ENCODE measurements around the gene VWA5B1.

The VWA5B1 gene

GRCh38 chr1:20390589-20391331 lies 100.1 kb downstream of the VWA5B1 start:
- no peak for DNase-seq (ENCODE audit: low spot score)

GRCh38 chr1:20395255-20395654 lies 104.6 kb downstream of the VWA5B1 start:
- no peak for DNase-seq (ENCODE audit: low spot score)

DNA sequence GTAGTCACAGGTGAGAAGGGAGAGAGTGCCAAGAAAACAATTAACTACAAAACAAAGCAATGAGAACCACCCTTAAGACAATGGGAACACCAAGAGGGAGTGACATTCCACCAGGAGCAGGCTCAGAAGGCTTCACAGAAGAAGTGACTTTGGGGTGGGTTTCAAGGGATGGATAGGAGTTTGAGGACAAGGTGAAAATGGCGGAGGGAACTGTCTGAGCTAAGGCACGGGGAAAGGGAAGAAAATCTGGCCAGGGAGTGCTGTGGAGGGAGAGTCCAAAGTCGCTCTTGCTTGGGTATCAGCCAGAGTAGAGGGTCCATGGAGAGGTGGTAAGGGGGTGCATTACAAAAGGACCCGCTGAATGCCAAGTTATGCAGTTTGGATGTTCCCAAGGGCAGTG lies 108.1 kb downstream of the VWA5B1 start:
- no peak for DNase-seq (ENCODE audit: low spot score)

DNA sequence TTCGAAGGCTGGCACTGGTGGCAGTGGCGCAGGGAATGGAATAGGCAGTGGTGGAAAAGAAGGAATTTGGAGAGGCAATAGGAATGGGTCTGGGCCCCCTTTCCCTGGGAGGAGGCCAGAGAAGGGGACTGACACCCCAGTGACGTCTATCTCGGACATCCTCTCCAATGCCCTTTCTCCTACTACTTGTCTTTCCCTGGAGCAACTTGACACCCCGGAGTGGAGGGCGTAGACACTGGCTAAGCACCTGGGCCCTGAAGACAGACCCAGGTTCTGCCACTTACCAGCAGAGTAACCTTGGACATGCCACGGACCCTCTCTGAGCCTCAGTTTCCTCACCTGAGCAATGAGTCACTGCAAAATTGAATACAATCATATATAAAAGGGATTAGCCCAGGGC lies 108.5 kb downstream of the VWA5B1 start:
- DNase-seq (ENCODE audit: low spot score) = no peak

GRCh38 chr1:20399606-20400180 lies 109.0 kb downstream of the VWA5B1 start:
- no peak for DNase-seq (ENCODE audit: low spot score)

DNA sequence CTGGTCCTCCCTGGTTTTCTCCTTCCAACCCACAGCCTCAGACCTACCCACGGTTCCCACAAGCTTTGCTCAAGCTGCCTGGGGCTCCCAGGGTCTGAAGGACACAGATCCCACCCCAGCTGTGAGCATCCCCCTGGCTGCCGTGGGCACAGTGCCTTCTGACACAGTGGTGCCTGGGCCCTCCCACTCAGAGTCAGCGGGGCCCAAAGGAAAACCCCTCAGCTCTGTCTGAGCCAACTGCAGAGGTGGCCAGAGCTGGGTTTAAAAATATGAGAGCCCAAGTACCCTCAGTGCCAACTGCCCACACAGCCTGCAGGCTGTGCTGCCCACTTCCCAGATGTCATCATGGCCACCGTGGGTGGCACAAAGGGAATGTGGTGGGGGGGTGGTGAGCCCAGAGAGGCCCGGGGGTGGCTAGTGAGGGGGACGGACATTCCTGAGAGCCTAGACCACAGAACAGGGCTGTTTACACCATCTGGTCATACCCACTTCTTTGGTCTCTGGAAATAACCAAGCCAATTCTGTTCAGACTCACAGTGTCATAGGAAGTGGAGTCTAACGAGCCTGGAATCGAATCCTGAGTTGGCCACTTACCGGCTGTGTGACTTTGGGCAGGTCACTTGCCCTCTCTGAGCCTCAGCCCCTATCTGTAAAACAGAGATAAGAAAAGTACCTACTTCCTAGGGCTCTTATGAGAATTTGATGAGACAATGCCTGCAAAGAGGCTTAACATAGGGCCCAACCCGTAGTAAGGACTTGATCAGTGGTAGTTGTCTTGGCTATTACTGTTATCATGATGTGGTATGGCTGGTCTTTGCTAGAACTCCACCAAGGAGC lies 109.9 kb downstream of the VWA5B1 start:
- no peak for DNase-seq (ENCODE audit: low spot score)

- no peak for DNase-seq (ENCODE audit: low spot score)
Measured at GRCh38 chr1:20401405-20402010, 110.8 kb downstream of the VWA5B1 start.

DNA sequence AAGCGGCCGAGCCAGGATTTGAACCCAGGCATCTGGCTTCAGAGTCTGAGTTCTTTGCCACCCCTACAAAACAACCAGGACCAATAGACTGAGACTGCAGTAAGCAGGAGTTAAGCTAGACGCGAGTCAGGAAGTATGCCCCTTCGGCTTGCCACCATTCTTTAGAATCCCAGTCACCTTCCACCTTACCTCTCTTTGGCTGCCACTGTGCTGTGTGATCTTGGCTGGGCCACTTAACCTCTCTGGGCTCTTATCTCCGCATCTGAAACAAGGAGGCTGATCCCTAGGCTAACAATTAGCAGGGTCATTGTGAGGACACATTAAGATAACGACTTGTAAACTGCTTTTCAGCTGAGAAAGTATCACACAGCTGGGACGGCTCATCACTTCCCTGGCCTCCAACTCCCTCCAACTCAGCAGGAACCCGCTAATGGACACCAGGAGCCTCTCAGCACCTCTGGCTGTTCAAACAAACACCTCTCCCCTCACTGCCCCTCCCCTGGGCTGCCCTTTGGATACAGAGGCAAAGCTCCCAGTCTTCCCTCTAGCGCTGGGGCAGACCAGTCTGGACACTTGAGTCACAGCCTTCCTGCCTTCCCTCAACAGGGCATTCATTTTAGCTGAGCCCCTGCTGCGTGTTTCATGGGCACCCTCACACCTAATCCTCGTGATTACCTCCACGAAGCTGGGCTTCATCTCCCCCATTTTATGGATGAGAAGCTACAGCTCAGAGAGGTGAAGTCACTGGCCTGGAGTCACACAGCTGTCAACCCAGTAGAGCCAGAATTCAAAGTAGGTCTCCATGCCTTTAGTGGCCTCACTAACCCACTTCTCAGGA lies 112.1 kb downstream of the VWA5B1 start:
- DNase-seq (ENCODE audit: low spot score) = no peak

DNA sequence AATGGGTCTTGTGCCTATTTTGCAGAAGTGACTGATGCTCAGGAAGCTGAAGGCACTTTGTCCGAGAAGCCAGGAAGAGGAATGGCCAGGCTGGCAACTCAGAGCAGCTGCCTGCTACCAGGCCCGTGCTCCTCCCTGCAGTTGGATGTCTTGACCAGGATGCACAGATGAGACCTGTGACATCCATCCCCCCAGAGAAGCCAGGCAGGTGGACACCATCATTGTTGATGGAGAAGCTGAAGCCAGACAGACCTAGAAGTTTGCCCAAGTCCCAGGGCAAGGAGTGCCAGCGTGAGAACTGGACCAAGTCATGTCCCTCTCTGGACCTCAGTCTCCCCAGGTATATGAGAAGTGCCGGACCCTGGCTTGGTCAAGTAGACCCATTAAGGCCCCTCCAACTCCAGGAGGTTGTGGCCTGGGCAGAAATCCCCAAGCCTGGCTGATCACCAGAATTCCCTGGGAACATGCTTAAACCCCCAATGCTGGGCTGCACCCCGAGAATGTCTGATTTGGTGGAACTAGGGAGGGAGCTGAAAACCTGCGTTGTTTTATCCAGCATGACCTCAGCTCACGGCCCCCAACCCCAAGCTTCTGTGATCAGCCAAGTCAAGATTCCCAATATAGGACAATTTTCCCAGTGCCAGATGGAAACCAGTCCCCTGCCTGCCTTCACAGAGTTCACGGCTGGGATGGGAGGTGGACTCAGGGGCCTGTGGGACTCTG lies 112.9 kb downstream of the VWA5B1 start:
- DNase-seq (ENCODE audit: low spot score) = no peak

- DNase-seq (ENCODE audit: low spot score) = no peak
Measured at GRCh38 chr1:20404466-20404865, 113.8 kb downstream of the VWA5B1 start.

Measured in AG20443 (cell line).